Natural killer cell (primary cell): ENCODE data around the gene SLC17A4. TPM values are rescaled to one million over a fixed set of nuclear protein-coding genes. Genes with fewer than 3 reads are reported as not detected.

Experiments
- ATAC-seq, 3 donors: fragments of 150-1000 bp in 2 of 3; fragments of 200-7000 bp in 1 of 3; cut with Tn5 transposase; 1 replicate in 1 of 3; 2 replicates in 2 of 3; pipeline ENCODE4 v1.10.0; 2021; ENCODE audit warnings: mild to moderate bottlenecking in 2 of 3, moderate library complexity in 2 of 3
- DNase-seq, 2 donors: peaks; one replicate each; pipeline versions ENCODE4 v3.0.0 to v3.0.0-alpha.2; 2013 to 2021; ENCODE audit warnings: mixed read lengths in 1 of 2
- H3K27ac ChIP-seq: one replicate; pipeline ENCODE4 v1.5.1; 2013; ENCODE audit warnings: mild to moderate bottlenecking, low read length
- H3K27me3 ChIP-seq: one replicate; pipeline ENCODE4 v1.6.1; 2013; ENCODE audit warnings: low read length; ENCODE audit not compliant: control insufficient read depth, insufficient read depth
- H3K36me3 ChIP-seq: one replicate; pipeline ENCODE4 v1.6.1; 2013; ENCODE audit warnings: low read length; ENCODE audit not compliant: control insufficient read depth, insufficient read depth
- H3K4me1 ChIP-seq: one replicate; pipeline ENCODE4 v1.6.1; 2013; ENCODE audit warnings: low read length; ENCODE audit not compliant: control insufficient read depth, insufficient read depth
- H3K4me3 ChIP-seq: one replicate; pipeline ENCODE4 v1.5.1; 2013; ENCODE audit warnings: low read length
- H3K9me3 ChIP-seq: one replicate; pipeline ENCODE4 v1.6.1; 2013; ENCODE audit warnings: low read length; ENCODE audit not compliant: control insufficient read depth, insufficient read depth
- H3K27ac Mint-ChIP-seq, 2 donors: one replicate each; pipeline ENCODE4 v1.8.0; 2022; ENCODE audit warnings: mild to moderate bottlenecking in 2 of 2, mixed read lengths in 2 of 2, moderate library complexity in 1 of 2
- H3K27me3 Mint-ChIP-seq, 2 donors: one replicate each; pipeline ENCODE4 v1.8.0; 2022; ENCODE audit warnings: low read depth in 2 of 2, mixed read lengths in 2 of 2
- H3K36me3 Mint-ChIP-seq: one replicate; pipeline ENCODE4 v1.8.0; 2022; ENCODE audit warnings: mixed read lengths
- H3K4me1 Mint-ChIP-seq, 2 donors: one replicate each; pipeline ENCODE4 v1.8.0; 2022; ENCODE audit warnings: mixed read lengths in 2 of 2
- H3K4me3 Mint-ChIP-seq: one replicate; pipeline ENCODE4 v1.8.0; 2022; ENCODE audit warnings: mild to moderate bottlenecking, moderate library complexity, mixed read lengths
- H3K9me3 Mint-ChIP-seq, 2 donors: one replicate each; pipeline ENCODE4 v1.8.0; 2022; ENCODE audit warnings: mixed read lengths in 2 of 2
- WGBS: methylation state at CpG from one replicate; pipeline ENCODE4 v1.1.7; 2013; ENCODE audit warnings: missing lambda C conversion rate; ENCODE audit not compliant: insufficient coverage; 5-methylcytosine and 5-hydroxymethylcytosine counted together
- intact Hi-C: fragments of 100-400 bp; cut with micrococcal nuclease; formaldehyde crosslinking; loops from one replicate; pipeline ENCODE4 v1.14.2; 2022
- total RNA-seq, 4 donors: library from RNA; stranded (reverse); fragments of 120-200 nt in 1 of 4; gene quantifications; one replicate each; pipeline versions ENCODE4 v1.2.3 to v1.2.4, GENCODE V29; 2013 to 2022
- TF ChIP-seq, protein P1 (sequence below): fragments of 200-600 bp; IDR thresholded peaks from one replicate; pipeline ENCODE4 v1.8.0; 2022; ENCODE audit warnings: antibody characterized with exemption

The SLC17A4 gene
- total RNA-seq, 3 donors from 2014 or later (not counting 1 experiment from before 2014, with no cell fraction given), result not detected

DNA sequence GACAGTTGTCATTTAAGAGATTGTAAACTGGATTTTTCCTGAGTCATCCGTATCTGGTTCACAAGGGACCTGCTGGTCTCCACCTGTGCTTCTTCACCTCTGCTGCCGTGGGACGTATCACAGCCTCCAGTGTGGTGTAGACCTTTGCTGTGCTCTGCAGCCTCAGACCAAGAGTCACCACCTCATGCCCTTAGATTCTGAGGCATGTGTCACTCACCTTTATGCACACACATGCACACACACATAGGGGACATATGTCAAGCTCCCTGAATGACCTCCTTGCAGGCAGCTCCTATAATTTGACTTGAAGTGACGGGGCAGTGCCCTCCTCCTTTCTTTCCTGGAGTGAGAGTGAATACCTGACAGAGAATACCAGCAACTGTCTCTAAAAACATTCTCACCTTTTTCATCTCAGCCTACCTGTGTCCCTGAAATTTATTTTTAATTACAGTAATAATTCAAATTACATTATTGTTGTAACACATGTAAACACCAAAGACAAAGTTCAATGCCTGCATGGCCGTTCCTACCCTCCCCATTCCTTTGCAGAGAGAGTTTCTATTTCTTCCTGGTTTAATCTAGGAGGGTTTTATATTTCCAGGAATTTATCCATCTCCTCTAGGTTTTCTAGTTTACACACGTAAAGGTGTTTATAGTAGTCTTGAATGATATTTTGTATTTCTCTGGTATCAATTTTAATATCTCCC is 3.5 kb downstream of the SLC17A4 start:
- Mint-ChIP-seq H3K27me3 (peaks cover 31 to 33% of the 10 kb centered on the region in 2 donors), H3K9me3 (no peaks in the 10 kb centered on the region)
- ATAC-seq, result no peak

GRCh38 chr6:25764611-25765010 is 10.1 kb downstream of the SLC17A4 start:
- no peak for DNase-seq
- H3K4me1 ChIP-seq, result no peaks in the 10 kb centered on the region
- Mint-ChIP-seq H3K9me3 (no peaks in the 10 kb centered on the region), H3K27ac (no peak overlapping the region), H3K36me3 (no peaks in the 10 kb centered on the region), H3K27me3 (peaks cover 18 to 46% of the 10 kb centered on the region in 2 donors), H3K4me3 (no peak overlapping the region), H3K4me1 (no peaks in the 10 kb centered on the region)
- ATAC-seq, result no peak
- WGBS, result 94% methylated on average over 2 of the region's 2 CpGs
- TF ChIP-seq, protein P1, sequence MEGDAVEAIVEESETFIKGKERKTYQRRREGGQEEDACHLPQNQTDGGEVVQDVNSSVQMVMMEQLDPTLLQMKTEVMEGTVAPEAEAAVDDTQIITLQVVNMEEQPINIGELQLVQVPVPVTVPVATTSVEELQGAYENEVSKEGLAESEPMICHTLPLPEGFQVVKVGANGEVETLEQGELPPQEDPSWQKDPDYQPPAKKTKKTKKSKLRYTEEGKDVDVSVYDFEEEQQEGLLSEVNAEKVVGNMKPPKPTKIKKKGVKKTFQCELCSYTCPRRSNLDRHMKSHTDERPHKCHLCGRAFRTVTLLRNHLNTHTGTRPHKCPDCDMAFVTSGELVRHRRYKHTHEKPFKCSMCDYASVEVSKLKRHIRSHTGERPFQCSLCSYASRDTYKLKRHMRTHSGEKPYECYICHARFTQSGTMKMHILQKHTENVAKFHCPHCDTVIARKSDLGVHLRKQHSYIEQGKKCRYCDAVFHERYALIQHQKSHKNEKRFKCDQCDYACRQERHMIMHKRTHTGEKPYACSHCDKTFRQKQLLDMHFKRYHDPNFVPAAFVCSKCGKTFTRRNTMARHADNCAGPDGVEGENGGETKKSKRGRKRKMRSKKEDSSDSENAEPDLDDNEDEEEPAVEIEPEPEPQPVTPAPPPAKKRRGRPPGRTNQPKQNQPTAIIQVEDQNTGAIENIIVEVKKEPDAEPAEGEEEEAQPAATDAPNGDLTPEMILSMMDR, result no peak
- H3K27ac ChIP-seq, result no peak overlapping the region
- H3K4me3 ChIP-seq, result no peak overlapping the region
- no peaks in the 10 kb centered on the region for H3K27me3 ChIP-seq
- intact Hi-C loops, result no loop called here
- no peaks in the 10 kb centered on the region for H3K36me3 ChIP-seq
- H3K9me3 ChIP-seq, result no peaks in the 10 kb centered on the region

More for the DNA sequence above, 3.5 kb downstream of the SLC17A4 start:
- intact Hi-C loops, result no loop called here
- Histone ChIP-seq H3K27ac (no peak overlapping the region), H3K9me3 (no peaks in the 10 kb centered on the region), H3K36me3 (no peaks in the 10 kb centered on the region), H3K27me3 (no peaks in the 10 kb centered on the region), H3K4me1 (no peaks in the 10 kb centered on the region), H3K4me3 (no peak overlapping the region)
- DNase-seq, result no peak
- Mint-ChIP-seq H3K36me3 (no peaks in the 10 kb centered on the region), H3K4me1 (no peaks in the 10 kb centered on the region), H3K27ac (no peak overlapping the region), H3K4me3 (no peak overlapping the region)
- TF ChIP-seq, protein P1, result no peak
- WGBS, result 70% methylated on average over 4 of the region's 6 CpGs

DNA sequence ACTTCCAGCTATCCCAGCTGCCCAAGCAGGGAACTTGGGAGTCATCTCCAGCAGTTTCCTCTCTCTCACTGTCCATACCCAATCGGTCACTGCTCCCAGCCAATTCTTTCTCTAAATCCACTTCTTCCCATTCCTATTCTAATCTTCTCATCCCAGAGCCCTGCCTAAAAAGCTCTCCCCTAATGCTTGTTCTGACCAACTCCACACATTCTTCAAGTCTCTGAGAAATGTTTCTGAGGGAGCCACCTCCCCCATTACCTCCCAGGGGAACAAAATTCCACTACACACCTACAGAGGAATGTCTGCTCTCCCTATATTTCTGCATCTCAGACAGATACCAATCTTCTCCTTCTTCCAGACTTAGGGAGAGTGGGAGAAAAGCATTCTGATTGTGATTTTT is 14.0 kb downstream of the SLC17A4 start:
- Mint-ChIP-seq H3K4me3 (no peak overlapping the region), H3K36me3 (no peaks in the 10 kb centered on the region), H3K27ac (no peak overlapping the region), H3K27me3 (peaks cover 33 to 52% of the 10 kb centered on the region in 2 donors), H3K9me3 (no peaks in the 10 kb centered on the region), H3K4me1 (no peaks in the 10 kb centered on the region)
- TF ChIP-seq, protein P1, result no peak
- Histone ChIP-seq H3K4me1 (no peaks in the 10 kb centered on the region), H3K27ac (no peak overlapping the region), H3K27me3 (no peaks in the 10 kb centered on the region), H3K4me3 (no peak overlapping the region), H3K36me3 (no peaks in the 10 kb centered on the region), H3K9me3 (no peaks in the 10 kb centered on the region)
- ATAC-seq, result no peak
- DNase-seq, result no peak
- WGBS, result 77% methylated on average over 1 of the region's 1 CpG
- intact Hi-C loops, result no loop called here

DNA sequence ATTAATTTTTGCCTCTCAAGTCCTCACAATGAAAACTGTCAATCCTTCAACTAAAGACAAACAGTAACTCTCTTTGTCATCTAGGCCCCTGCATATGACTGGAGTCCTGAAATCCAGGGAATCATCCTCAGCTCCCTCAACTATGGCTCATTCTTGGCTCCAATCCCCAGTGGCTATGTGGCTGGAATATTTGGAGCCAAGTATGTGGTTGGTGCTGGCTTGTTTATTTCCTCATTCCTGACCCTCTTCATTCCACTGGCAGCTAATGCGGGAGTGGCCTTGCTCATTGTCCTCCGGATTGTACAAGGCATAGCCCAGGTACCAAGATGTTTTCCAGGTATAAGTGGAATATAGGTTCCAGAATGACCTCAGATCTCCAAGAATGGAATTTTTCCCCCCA is 15.4 kb downstream of the SLC17A4 start:
- ATAC-seq (no peak), DNase-seq (no peak)
- no peaks in the 10 kb centered on the region for H3K36me3 ChIP-seq
- no peaks in the 10 kb centered on the region for H3K4me1 Mint-ChIP-seq
- H3K4me3 Mint-ChIP-seq, result no peak overlapping the region
- H3K4me3 ChIP-seq, result no peak overlapping the region
- no peak overlapping the region for H3K27ac ChIP-seq
- TF ChIP-seq, protein P1, result no peak
- H3K27me3 ChIP-seq, result no peaks in the 10 kb centered on the region
- intact Hi-C loops, result no loop called here
- H3K4me1 ChIP-seq, result no peaks in the 10 kb centered on the region
- no peaks in the 10 kb centered on the region for H3K9me3 ChIP-seq
- no peaks in the 10 kb centered on the region for H3K36me3 Mint-ChIP-seq
- no peaks in the 10 kb centered on the region for H3K9me3 Mint-ChIP-seq
- H3K27ac Mint-ChIP-seq, result no peak overlapping the region
- 93% methylated on average over 2 of the region's 2 CpGs for WGBS
- peaks cover 34 to 53% of the 10 kb centered on the region in 2 donors for H3K27me3 Mint-ChIP-seq
